Mucosa of gallbladder (tissue), 1 donor: ENCODE measurements around the gene KRTAP22-1. TPM values are rescaled to one million over a fixed set of nuclear protein-coding genes. Genes with fewer than 3 reads are reported as not detected.

ENCODE experiments used
- DNase-seq: peaks from one replicate; pipeline ENCODE4 v3.0.0-alpha.2; 2020; ENCODE audit warnings: low spot score
- total RNA-seq: library from RNA; stranded (reverse); gene quantifications from one replicate; pipeline ENCODE4 v1.2.1, GENCODE V29; 2021
- donor health status: DM: no; HTN: no; CAD: no.

Gene KRTAP22-1
- total RNA-seq, 1 donor from 2014 or later: not detected

GRCh38 chr21:30625449-30626165, 24.7 kb downstream of the KRTAP22-1 start:
- no peak for DNase-seq

GRCh38 chr21:30628109-30628508, 27.2 kb downstream of the KRTAP22-1 start:
- DNase-seq: no peak

GRCh38 chr21:30629200-30629599, 28.3 kb downstream of the KRTAP22-1 start:
- no peak for DNase-seq

- DNase-seq: no peak
Observed at GRCh38 chr21:30634906-30635305, 34.0 kb downstream of the KRTAP22-1 start, which contains the start of gene KRTAP20-2. Gene KRTAP20-2 (plus strand): TSS chr21:30635206. CDS start chr21:30635264, 58 bp downstream.

- DNase-seq: no peak
Observed at GRCh38 chr21:30638686-30639085, 37.8 kb downstream of the KRTAP22-1 start.

- DNase-seq: no peak
Observed at GRCh38 chr21:30642564-30642963, 41.7 kb downstream of the KRTAP22-1 start, which contains the start of gene KRTAP20-3. Gene KRTAP20-3 (plus strand): TSS chr21:30642864.

GRCh38 chr21:30646904-30647414, 46.1 kb downstream of the KRTAP22-1 start:
- no peak for DNase-seq

Other genes with a start within 250 kb of the KRTAP22-1 start
- not detected for gene KRTAP13-2, start 228.8 kb upstream of the KRTAP22-1 start, total RNA-seq
- not detected for gene KRTAP13-1, start 205.1 kb upstream of the KRTAP22-1 start, total RNA-seq
- gene KRTAP13-3, start 175.2 kb upstream of the KRTAP22-1 start, total RNA-seq: not detected
- not detected for gene KRTAP13-4, start 170.9 kb upstream of the KRTAP22-1 start, total RNA-seq
- gene KRTAP15-1, start 160.8 kb upstream of the KRTAP22-1 start, total RNA-seq: not detected
- gene KRTAP19-1, start 120.7 kb upstream of the KRTAP22-1 start, total RNA-seq: not detected
- gene KRTAP19-2, start 113.7 kb upstream of the KRTAP22-1 start, total RNA-seq: not detected
- gene KRTAP19-3, start 109.1 kb upstream of the KRTAP22-1 start, total RNA-seq: not detected
- not detected for gene KRTAP19-4, start 103.9 kb upstream of the KRTAP22-1 start, total RNA-seq
- not detected for gene KRTAP19-5, start 98.9 kb upstream of the KRTAP22-1 start, total RNA-seq
- gene KRTAP19-6, start 59.2 kb upstream of the KRTAP22-1 start, total RNA-seq: not detected
- gene KRTAP19-7, start 39.8 kb upstream of the KRTAP22-1 start, total RNA-seq: not detected
- gene KRTAP22-2, start 10.7 kb upstream of the KRTAP22-1 start, total RNA-seq: not detected
- not detected for gene KRTAP6-3, start 8.6 kb upstream of the KRTAP22-1 start, total RNA-seq
- not detected for gene KRTAP6-2, start 2.2 kb upstream of the KRTAP22-1 start, total RNA-seq
- not detected for gene KRTAP6-1, start 12.8 kb downstream of the KRTAP22-1 start, total RNA-seq
- not detected for gene KRTAP20-1, start 15.3 kb downstream of the KRTAP22-1 start, total RNA-seq
- gene KRTAP20-4, start 19.5 kb downstream of the KRTAP22-1 start, total RNA-seq: not detected
- gene KRTAP20-2, start 34.1 kb downstream of the KRTAP22-1 start, total RNA-seq: not detected
- not detected for gene KRTAP20-3, start 41.8 kb downstream of the KRTAP22-1 start, total RNA-seq
- gene KRTAP21-3, start 117.7 kb downstream of the KRTAP22-1 start, total RNA-seq: not detected
- not detected for gene KRTAP21-2, start 146.2 kb downstream of the KRTAP22-1 start, total RNA-seq
- not detected for gene KRTAP21-1, start 154.3 kb downstream of the KRTAP22-1 start, total RNA-seq
- gene KRTAP8-1, start 212.2 kb downstream of the KRTAP22-1 start, total RNA-seq: not detected
- gene KRTAP7-1, start 228.7 kb downstream of the KRTAP22-1 start, total RNA-seq: not detected